HepG2 (cell line): ENCODE data around the gene XXYLT1. TPM values are rescaled to one million over a fixed set of nuclear protein-coding genes. Genes with fewer than 3 reads are reported as not detected.

Experiments used
- ATAC-seq: fragments of 200-7000 bp; cut with Tn5 transposase; 3 replicates; pipeline ENCODE4 v1.9.1; 2020; ENCODE audit warnings: mild to moderate bottlenecking, moderate library complexity
- BruUV-seq: library from RNA; stranded (reverse); fragments of 400-500 nt; replicated peaks from 2 replicates; lab custom pipeline; 2021; lab: Mats Ljungman, UMichigan
- CTCF ChIA-PET: fragments of 300-600 bp; formaldehyde crosslinking; extraction: SDS; loops from one replicate; lab custom pipeline; 2021; ENCODE audit warnings: low total read pairs, inconsistent platforms, low intra/inter-chr PET ratio; lab: Yijun Ruan, JAX
- POLR2A ChIA-PET: fragments of 350-600 bp; sonication (Branson Sonifier 250); formaldehyde crosslinking; loops from one replicate; lab custom pipeline; 2020; ENCODE audit warnings: antibody characterized with exemption, inconsistent platforms; lab: Yijun Ruan, JAX
- DNase-seq: peaks from one replicate; pipeline ENCODE4 v3.0.0-alpha.2; 2015; ENCODE audit warnings: low spot score
- FAIRE-seq: peaks from 3 replicates; lab custom pipeline; 2011; peaks lifted over from hg19 to GRCh38; lab: Jason Lieb, UNC
- H2AFZ ChIP-seq: one replicate; pipeline ENCODE4 v1.6.1; 2011; ENCODE audit warnings: low read length, inconsistent platforms
- H3K27ac ChIP-seq: fragments of 300-600 bp; 3 replicates; pipeline ENCODE4 v1.8.0; 2011; ENCODE audit warnings: mixed run types, mild to moderate bottlenecking, mixed read lengths, low read length, inconsistent platforms; ENCODE audit not compliant: insufficient read depth; ENCODE audit errors: extremely low read length
- H3K27me3 ChIP-seq, 2 experiments: fragments of 200-600 bp in 1 of 2; 2 replicates in 1 of 2; 3 replicates in 1 of 2; pipeline versions ENCODE4 v1.6.0 to v1.8.0; 2011; ENCODE audit warnings: low read length in 2 of 2, mild to moderate bottlenecking in 2 of 2, moderate library complexity in 2 of 2, inconsistent platforms in 1 of 2; ENCODE audit not compliant: insufficient read depth in 2 of 2, control insufficient read depth in 1 of 2
- H3K36me3 ChIP-seq, 2 experiments: fragments of 200-600 bp in 1 of 2; replicated peaks in 1 of 2; 2 replicates in 1 of 2; 3 replicates in 1 of 2; pipeline versions ENCODE4 v1.5.1 to v1.8.0; 2011; ENCODE audit warnings: low read length in 2 of 2, inconsistent platforms in 1 of 2; ENCODE audit not compliant: insufficient read depth in 2 of 2, control insufficient read depth in 1 of 2
- H3K4me1 ChIP-seq: 2 replicates; pipeline ENCODE4 v1.5.1; 2012; ENCODE audit warnings: low read length, inconsistent platforms; ENCODE audit not compliant: insufficient read depth
- H3K4me2 ChIP-seq: 2 replicates; pipeline ENCODE4 v1.6.0; 2011; ENCODE audit warnings: low read depth, low read length, inconsistent platforms
- H3K4me3 ChIP-seq, 3 experiments: fragments of 200-600 bp in 1 of 3; sonication (generic), shearing (Covaris generic) in 1 of 3; replicated peaks in 1 of 3; 2 replicates each; pipeline ENCODE4 v1.5.1; 2011 to 2016; ENCODE audit warnings: low read length in 3 of 3, inconsistent platforms in 2 of 3, low read depth in 2 of 3, mild to moderate bottlenecking in 2 of 3, control low read depth in 1 of 3, mixed read lengths in 1 of 3; ENCODE audit not compliant: insufficient read depth in 1 of 3
- H3K79me2 ChIP-seq: one replicate; pipeline ENCODE4 v1.6.1; 2011; ENCODE audit warnings: low read length, inconsistent platforms; ENCODE audit not compliant: insufficient read depth
- H3K9ac ChIP-seq: 2 replicates; pipeline ENCODE4 v1.6.0; 2011; ENCODE audit warnings: mild to moderate bottlenecking, low read depth, low read length, inconsistent platforms; ENCODE audit not compliant: insufficient read depth
- H3K9me3 ChIP-seq: 2 replicates; pipeline ENCODE4 v1.5.1; 2012; ENCODE audit warnings: mild to moderate bottlenecking, low read length
- H4K20me1 ChIP-seq: 2 replicates; pipeline ENCODE4 v1.6.0; 2011; ENCODE audit warnings: inconsistent platforms, mild to moderate bottlenecking, low read length, moderate library complexity; ENCODE audit not compliant: insufficient read depth
- HNRNPL ChIP-seq: fragments of 200-400 bp; formaldehyde crosslinking; IDR thresholded peaks from 2 replicates; pipeline ENCODE4 v1.6.1; 2017; ENCODE audit warnings: mild to moderate bottlenecking, low read depth, low read length
- KDM5B ChIP-seq: sonication (generic); formaldehyde crosslinking; IDR thresholded peaks from 2 replicates; pipeline ENCODE4 v1.4.0; 2020; ENCODE audit warnings: missing genetic modification reagents, mild to moderate bottlenecking, borderline replicate concordance
- KLF15 ChIP-seq: sonication (generic); formaldehyde crosslinking; IDR thresholded peaks from 2 replicates; pipeline ENCODE4 v1.8.1; 2023; ENCODE audit warnings: borderline replicate concordance, mild to moderate bottlenecking, inconsistent platforms, missing genetic modification reagents, mixed read lengths
- MAFF ChIP-seq: IDR thresholded peaks from 2 replicates; pipeline ENCODE4 v1.6.1; 2011; ENCODE audit warnings: low read depth, low read length, improper control_type of control experiment
- MAFK ChIP-seq, 2 experiments: IDR thresholded peaks in 1 of 2; conservative IDR thresholded peaks in 1 of 2; 2 replicates each; pipeline ENCODE4 v1.6.1; 2011; ENCODE audit warnings: improper control_type of control experiment in 2 of 2, low read length in 2 of 2
- NFATC3 ChIP-seq: sonication (generic); formaldehyde crosslinking; IDR thresholded peaks from 2 replicates; pipeline ENCODE4 v1.5.1; 2020; ENCODE audit warnings: mild to moderate bottlenecking, missing genetic modification reagents
- NFKB2 ChIP-seq: sonication (generic); formaldehyde crosslinking; IDR thresholded peaks from 2 replicates; pipeline ENCODE4 v1.4.0; 2020; ENCODE audit warnings: missing genetic modification reagents, borderline replicate concordance
- NRL ChIP-seq: sonication (generic); formaldehyde crosslinking; IDR thresholded peaks from 2 replicates; pipeline ENCODE4 v1.5.0; 2020; ENCODE audit warnings: missing genetic modification reagents, mild to moderate bottlenecking, moderate library complexity, borderline replicate concordance
- SMARCE1 ChIP-seq: fragments of 450-650 bp; IDR thresholded peaks from 2 replicates; pipeline ENCODE4 v1.6.1; 2017; ENCODE audit warnings: borderline replicate concordance
- SSRP1 ChIP-seq: IDR thresholded peaks from 2 replicates; pipeline ENCODE4 v1.6.1; 2016; ENCODE audit warnings: control low read depth
- ZNF275 ChIP-seq: sonication (generic); formaldehyde crosslinking; IDR thresholded peaks from 2 replicates; pipeline ENCODE4 v1.8.0; 2022; ENCODE audit warnings: missing genetic modification reagents, mild to moderate bottlenecking, inconsistent platforms, borderline replicate concordance
- ZNF292 ChIP-seq: sonication (generic); formaldehyde crosslinking; IDR thresholded peaks from 2 replicates; pipeline ENCODE4 v1.8.1; 2022; ENCODE audit warnings: mild to moderate bottlenecking, low read depth, missing genetic modification reagents, borderline replicate concordance
- ZNF547 ChIP-seq: sonication (generic); formaldehyde crosslinking; IDR thresholded peaks from 2 replicates; pipeline ENCODE4 v1.5.1; 2020; ENCODE audit warnings: mild to moderate bottlenecking, missing genetic modification reagents
- ZNF687 ChIP-seq: sonication (generic); formaldehyde crosslinking; IDR thresholded peaks from 2 replicates; pipeline ENCODE4 v1.5.1; 2020; ENCODE audit warnings: mild to moderate bottlenecking, missing genetic modification reagents, moderate library complexity
- WGBS: methylation state at CpG from one replicate; pipeline ENCODE4 v1.1.6; 2017; ENCODE audit warnings: low lambda C conversion rate; 5-methylcytosine and 5-hydroxymethylcytosine counted together
- in situ Hi-C: cut with HindIII; loops from 2 replicates; pipeline ENCODE4 v1.10.0; 2017; ENCODE audit warnings: low pct_unique_long_range_greater_than_20kb; ENCODE audit not compliant: extremely low pct_ligation_motif_present
- intact Hi-C: fragments of 100-400 bp; cut with micrococcal nuclease; formaldehyde crosslinking; loops from one replicate; pipeline ENCODE4 v1.10.0; 2022; ENCODE audit not compliant: unreplicated experiment
- polyA plus RNA-seq, 8 experiments: library from polyadenylated mRNA; depleted of rRNA in 3 of 8; stranded (reverse) in 7 of 8; unstranded in 1 of 8; fragments of >200 nt; fragmentation: Illumina TruSeq in 4 of 8; extraction: Trizol in 4 of 8; gene quantifications; 2 replicates each; pipeline versions ENCODE4 v1.2.1 to v1.2.3, GENCODE V29; 2011 to 2016; ENCODE audit warnings: low read depth in 4 of 8, missing spikeins in 1 of 8, mixed read lengths in 1 of 8; ENCODE audit not compliant: insufficient read depth in 1 of 8
- total RNA-seq, 5 experiments: library from RNA; depleted of rRNA; stranded (reverse); fragments of >200 nt; fragmentation: Illumina TruSeq; extraction: Trizol; gene quantifications; 2 replicates each; pipeline ENCODE4 v1.2.3, GENCODE V29; 2016; ENCODE audit warnings: low read depth in 1 of 5

XXYLT1 gene
- total and polyA plus RNA-seq, 2 of the 13 experiments (the other 11 are each of a cell fraction or from before 2014, with no cell fraction given): 17.7 to 19.0 TPM

DNA sequence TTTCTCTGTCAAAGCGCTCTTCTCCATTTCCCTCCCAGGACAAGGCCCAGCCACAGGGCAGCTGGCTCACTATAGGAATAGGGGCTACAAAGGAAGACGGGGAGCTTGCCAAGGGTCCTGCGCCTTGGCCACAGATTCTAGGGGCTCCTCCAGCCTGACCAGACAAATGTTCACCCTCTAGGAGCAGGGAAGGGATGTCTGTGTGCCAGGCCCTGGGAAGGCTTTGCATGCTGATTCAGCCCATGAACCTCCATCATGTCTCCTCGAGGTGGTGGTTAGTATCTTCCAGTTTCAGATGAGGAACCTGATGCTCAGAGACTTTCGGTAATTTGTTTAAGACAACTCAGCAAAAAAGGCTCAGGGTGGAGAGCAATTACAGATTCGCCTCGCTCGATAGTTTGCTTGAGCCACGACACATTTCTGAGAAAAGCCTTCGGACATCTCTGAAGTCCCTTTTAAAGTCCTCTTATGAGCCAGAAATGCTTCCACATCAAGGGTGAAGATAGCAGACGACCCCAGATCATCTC is 110.0 kb downstream of the XXYLT1 start:
- Histone ChIP-seq H3K27ac (peak overlapping the region; percentile 100), H3K9ac (peak overlapping the region; percentile 61), H3K27me3 (no peaks in the 10 kb centered on the region), H2AFZ (no peak overlapping the region), H4K20me1 (no peaks in the 10 kb centered on the region), H3K79me2 (peaks cover 11% of the 10 kb centered on the region), H3K9me3 (no peaks in the 10 kb centered on the region), H3K4me1 (peaks cover 100% of the 10 kb centered on the region), H3K4me3 (no peak overlapping the region), H3K36me3 (no peaks in the 10 kb centered on the region), H3K4me2 (0 out of 2 replicates have a peak overlapping the region, but pooled peaks have one; percentile 10)
- ChIA-PET CTCF (no interaction called here), POLR2A (interaction anchor here (1.4 to 1.5 kb wide), 2 partner anchors 98 to 110 kb away, joined by 3 to 4 read pairs; partner anchors contain the start of gene XXYLT1)
- 98% methylated on average over 11 of the region's 11 CpGs for WGBS
- in situ Hi-C loops: no loop called here
- no TSS peak for BruUV-seq
- TF ChIP-seq NRL (CRISPR knock-in tag): 0 out of 2 replicates have a peak, but pooled peaks have one; percentile 12
- TF ChIP-seq HNRNPL: no peak
- TF ChIP-seq KLF15 (CRISPR knock-in tag): no peak
- TF ChIP-seq MAFF: 0 out of 2 replicates have a peak, but pooled peaks have one; percentile 45
- TF ChIP-seq MAFK (conservative IDR thresholded peaks at IDR 0.05 in 1 of 2, IDR thresholded peaks at IDR 0.05 in 1 of 2; ENCODE audit: low read length in 2 of 2): peak; percentile 63 to 66
- 0 out of 2 replicates have a peak, but pooled peaks have one; percentile 2 for TF ChIP-seq ZNF292 (CRISPR knock-in tag)
- 0 out of 2 replicates have a peak, but pooled peaks have one; percentile 2 for TF ChIP-seq ZNF547 (CRISPR knock-in tag)
- 0 out of 2 replicates have a peak, but pooled peaks have one; percentile 6 for TF ChIP-seq KDM5B (CRISPR knock-in tag)
- 0 out of 2 replicates have a peak, but pooled peaks have one; percentile 31 for TF ChIP-seq NFKB2 (CRISPR knock-in tag)
- no peak for TF ChIP-seq SMARCE1
- TF ChIP-seq ZNF275 (CRISPR knock-in tag): peak; percentile 12; the same call in 1 of the 2 replicates
- TF ChIP-seq NFATC3 (CRISPR knock-in tag): no peak
- 0 out of 2 replicates have a peak, but pooled peaks have one; percentile 17 for TF ChIP-seq SSRP1 (CRISPR knock-in tag)
- peak; percentile 87 for TF ChIP-seq ZNF687 (CRISPR knock-in tag)
- FAIRE-seq (no peak), ATAC-seq (no peak), DNase-seq (no peak)
- intact Hi-C loops: loop anchor here (2.0 kb wide), 1 partner anchor 98 kb away; no protein-coding TSS in a partner anchor
